OCI-LY3 (cell line): ENCODE measurements around the gene SPACA6.
A peak's percentile ranks its signal among the peaks of the same experiment; 100 is the strongest.

ENCODE experiments used
- H2AFZ ChIP-seq: fragments of 200-600, 300-600 bp; shearing (Covaris generic); 2 replicates; pipeline ENCODE4 v1.6.0; 2014; ENCODE audit warnings: antibody characterized with exemption, low read depth, low read length
- H3K27ac ChIP-seq: fragments of 200-600, 300-600 bp; sonication (generic); 2 replicates; pipeline ENCODE4 v1.5.1; 2014; ENCODE audit warnings: mild to moderate bottlenecking, low read length, moderate library complexity, mixed read lengths
- H3K27me3 ChIP-seq: fragments of 200-600, 300-600 bp; sonication (generic); 2 replicates; pipeline ENCODE4 v1.6.1; 2014; ENCODE audit warnings: low read depth, low read length, mixed read lengths
- H3K36me3 ChIP-seq: fragments of 200-600, 300-600 bp; sonication (generic); replicated peaks from 2 replicates; pipeline ENCODE3; 2014; ENCODE audit warnings: low read depth, low read length, mixed read lengths
- H3K4me1 ChIP-seq: fragments of 300-600, 200-600 bp; sonication (generic); 2 replicates; pipeline ENCODE4 v1.6.1; 2014; ENCODE audit warnings: low read length, mixed read lengths
- H3K4me2 ChIP-seq: fragments of 200-600, 300-600 bp; sonication (generic); 2 replicates; pipeline ENCODE4 v1.6.1; 2014; ENCODE audit warnings: low read length, mixed read lengths
- H3K4me3 ChIP-seq: fragments of 300-600, 200-600 bp; sonication (generic); 2 replicates; pipeline ENCODE4 v1.5.1; 2014; ENCODE audit warnings: antibody characterized with exemption, mild to moderate bottlenecking, low read length, moderate library complexity
- H3K79me2 ChIP-seq: fragments of 300-600, 200-600 bp; shearing (Covaris generic); 2 replicates; pipeline ENCODE4 v1.6.1; 2014; ENCODE audit warnings: mild to moderate bottlenecking, low read length, mixed read lengths
- H3K9ac ChIP-seq: fragments of 300-600, 200-600 bp; shearing (Covaris generic); 2 replicates; pipeline ENCODE4 v1.6.0; 2014; ENCODE audit warnings: mild to moderate bottlenecking, low read length, moderate library complexity
- H3K9me3 ChIP-seq: fragments of 200-600, 300-600 bp; shearing (Covaris generic); 2 replicates; pipeline ENCODE4 v1.6.1; 2014; ENCODE audit warnings: low read length, mixed read lengths; ENCODE audit not compliant: insufficient read depth
- H4K20me1 ChIP-seq: fragments of 200-600, 300-600 bp; sonication (generic); 2 replicates; pipeline ENCODE4 v1.6.1; 2016; ENCODE audit warnings: low read length, mixed read lengths; ENCODE audit not compliant: insufficient read depth
- EZH2phosphoT487 ChIP-seq: fragments of 200-600 bp; shearing (Covaris generic); IDR thresholded peaks from 2 replicates; pipeline ENCODE4 v1.6.1; 2018; ENCODE audit warnings: antibody characterized with exemption, mixed run types, low read depth
- TF ChIP-seq, protein P1 (sequence below): fragments of 200-600, 300-600 bp; sonication (generic); IDR thresholded peaks from 2 replicates; pipeline ENCODE4 v1.5.1; 2014; ENCODE audit warnings: antibody characterized with exemption, low read length, low read depth

Gene SPACA6

DNA sequence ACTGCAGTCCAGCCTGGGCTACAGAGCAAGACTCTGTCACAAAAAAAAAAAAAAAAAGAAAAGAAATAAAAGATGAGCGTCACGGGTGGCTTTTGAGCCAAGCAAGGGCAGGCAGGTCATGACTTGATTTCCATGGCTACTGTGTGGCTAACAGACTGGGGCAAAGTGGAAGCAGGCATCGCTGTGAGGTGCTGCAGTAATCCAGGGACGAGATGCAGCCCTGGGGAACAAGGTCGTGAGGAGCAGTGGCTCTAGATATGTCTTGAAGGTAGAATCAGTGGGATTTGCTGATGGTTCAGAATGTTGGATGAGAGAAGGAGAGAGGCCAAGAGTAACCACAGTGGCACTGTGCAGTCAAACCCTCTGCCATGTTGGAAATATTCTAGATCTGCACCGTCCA lies 16.4 kb downstream of the SPACA6 start:
- Histone ChIP-seq H3K4me3 (no peak overlapping the region), H3K36me3 (peaks cover 15% of the 10 kb centered on the region), H3K27me3 (peaks cover 9% of the 10 kb centered on the region; the same call in 1 of the 2 replicates), H3K4me1 (peaks cover 21% of the 10 kb centered on the region), H2AFZ (no peak overlapping the region), H4K20me1 (no peaks in the 10 kb centered on the region), H3K4me2 (no peak overlapping the region), H3K79me2 (peaks cover 9% of the 10 kb centered on the region), H3K27ac (no peak overlapping the region), H3K9me3 (no peaks in the 10 kb centered on the region), H3K9ac (no peak overlapping the region)
- TF ChIP-seq, protein P1, sequence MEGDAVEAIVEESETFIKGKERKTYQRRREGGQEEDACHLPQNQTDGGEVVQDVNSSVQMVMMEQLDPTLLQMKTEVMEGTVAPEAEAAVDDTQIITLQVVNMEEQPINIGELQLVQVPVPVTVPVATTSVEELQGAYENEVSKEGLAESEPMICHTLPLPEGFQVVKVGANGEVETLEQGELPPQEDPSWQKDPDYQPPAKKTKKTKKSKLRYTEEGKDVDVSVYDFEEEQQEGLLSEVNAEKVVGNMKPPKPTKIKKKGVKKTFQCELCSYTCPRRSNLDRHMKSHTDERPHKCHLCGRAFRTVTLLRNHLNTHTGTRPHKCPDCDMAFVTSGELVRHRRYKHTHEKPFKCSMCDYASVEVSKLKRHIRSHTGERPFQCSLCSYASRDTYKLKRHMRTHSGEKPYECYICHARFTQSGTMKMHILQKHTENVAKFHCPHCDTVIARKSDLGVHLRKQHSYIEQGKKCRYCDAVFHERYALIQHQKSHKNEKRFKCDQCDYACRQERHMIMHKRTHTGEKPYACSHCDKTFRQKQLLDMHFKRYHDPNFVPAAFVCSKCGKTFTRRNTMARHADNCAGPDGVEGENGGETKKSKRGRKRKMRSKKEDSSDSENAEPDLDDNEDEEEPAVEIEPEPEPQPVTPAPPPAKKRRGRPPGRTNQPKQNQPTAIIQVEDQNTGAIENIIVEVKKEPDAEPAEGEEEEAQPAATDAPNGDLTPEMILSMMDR, result no peak
- TF ChIP-seq EZH2phosphoT487, result no peak

DNA sequence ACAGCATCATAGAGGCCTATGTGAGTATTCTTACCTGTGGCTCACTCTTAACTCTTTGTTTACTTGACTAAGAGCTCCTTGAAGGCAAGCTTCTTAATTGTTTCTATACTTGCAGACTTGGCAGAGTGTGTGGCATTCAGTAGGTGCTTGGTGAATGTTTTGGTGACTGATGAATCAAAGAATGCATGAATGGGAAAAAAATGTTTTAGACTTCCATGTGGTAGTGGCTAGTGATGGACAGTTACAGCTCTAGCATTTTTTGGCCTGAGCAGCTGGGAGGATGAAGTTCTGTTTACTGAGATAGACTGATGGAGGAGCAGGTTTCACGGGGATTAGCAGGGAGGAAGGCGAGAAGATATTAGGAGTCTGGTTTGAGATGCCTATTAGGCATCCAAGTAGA lies 17.0 kb downstream of the SPACA6 start:
- TF ChIP-seq EZH2phosphoT487, result no peak
- TF ChIP-seq, protein P1, result no peak
- Histone ChIP-seq H3K27me3 (peaks cover 9% of the 10 kb centered on the region; the same call in 1 of the 2 replicates), H3K79me2 (0 out of 2 replicates have a peak, but pooled peaks cover 3% of the 10 kb centered on the region), H3K9ac (no peak overlapping the region), H2AFZ (no peak overlapping the region), H3K4me2 (no peak overlapping the region), H4K20me1 (no peaks in the 10 kb centered on the region), H3K9me3 (no peaks in the 10 kb centered on the region), H3K4me3 (no peak overlapping the region), H3K4me1 (peaks cover 15% of the 10 kb centered on the region), H3K36me3 (peaks cover 11% of the 10 kb centered on the region), H3K27ac (no peak overlapping the region)

DNA sequence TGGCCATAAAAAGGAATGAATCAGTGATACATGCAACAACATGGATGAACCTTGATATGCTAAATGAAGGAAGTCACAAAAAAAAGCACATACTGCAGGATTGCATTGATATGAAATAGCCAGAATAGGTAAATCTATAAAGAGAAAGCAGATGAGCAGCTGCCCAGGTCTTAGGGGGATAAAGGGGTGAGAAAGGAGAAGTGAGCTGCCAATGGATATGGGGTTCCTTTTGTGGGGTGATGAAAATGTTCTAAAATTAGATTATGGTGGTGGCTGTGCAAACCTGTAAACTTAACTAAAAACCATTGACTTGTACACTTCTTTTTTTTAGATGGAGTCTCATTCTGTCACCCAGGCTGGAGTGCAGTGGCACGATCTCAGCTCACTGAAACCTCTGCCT lies 18.6 kb downstream of the SPACA6 start:
- Histone ChIP-seq H3K4me1 (peaks cover 15% of the 10 kb centered on the region), H3K9ac (no peak overlapping the region), H3K27ac (no peak overlapping the region), H3K9me3 (no peaks in the 10 kb centered on the region), H3K4me3 (no peak overlapping the region), H3K36me3 (peaks cover 3% of the 10 kb centered on the region), H3K27me3 (peaks cover 9% of the 10 kb centered on the region; the same call in 1 of the 2 replicates), H2AFZ (no peak overlapping the region), H4K20me1 (no peaks in the 10 kb centered on the region), H3K4me2 (no peak overlapping the region), H3K79me2 (no peaks in the 10 kb centered on the region)
- no peak for TF ChIP-seq EZH2phosphoT487
- TF ChIP-seq, protein P1, result no peak

DNA sequence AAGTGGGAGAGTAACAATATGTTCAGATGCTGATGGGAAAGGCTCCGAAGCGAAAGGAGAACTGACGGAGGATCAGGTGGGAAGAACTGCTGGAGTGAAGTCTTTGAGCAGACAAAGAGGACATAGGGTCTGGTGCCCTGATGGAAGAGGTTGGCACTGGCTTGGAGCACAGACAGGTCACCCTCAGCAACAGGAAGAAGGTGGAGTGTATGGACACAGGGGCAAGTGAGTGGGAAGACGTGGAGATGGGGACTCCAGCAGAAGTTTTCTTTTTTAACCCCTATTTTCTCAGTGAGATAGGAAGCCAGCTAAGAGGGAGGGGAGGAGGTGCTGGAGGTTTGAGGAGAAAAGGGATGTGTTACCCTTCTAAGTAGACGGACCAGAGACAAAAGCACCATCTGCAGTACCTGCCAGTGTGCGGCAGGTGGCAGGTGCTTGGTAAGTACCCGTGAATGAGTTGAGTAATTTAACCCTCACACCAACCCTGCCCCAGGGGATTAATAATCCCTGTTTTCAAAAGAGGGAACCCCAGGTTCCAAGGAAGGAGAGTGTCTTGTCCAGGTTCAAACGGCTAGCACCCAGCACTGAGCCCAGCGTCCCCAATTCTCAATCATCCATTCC lies 19.4 kb downstream of the SPACA6 start:
- Histone ChIP-seq H4K20me1 (no peaks in the 10 kb centered on the region), H3K9me3 (no peaks in the 10 kb centered on the region), H3K27ac (no peak overlapping the region), H2AFZ (no peak overlapping the region), H3K4me3 (no peak overlapping the region), H3K4me1 (peaks cover 15% of the 10 kb centered on the region), H3K36me3 (peaks cover 3% of the 10 kb centered on the region), H3K4me2 (no peak overlapping the region), H3K27me3 (peaks cover 9% of the 10 kb centered on the region; the same call in 1 of the 2 replicates), H3K9ac (no peak overlapping the region), H3K79me2 (no peaks in the 10 kb centered on the region)
- no peak for TF ChIP-seq EZH2phosphoT487
- TF ChIP-seq, protein P1, result peak; percentile 68
